NCI-H1105 (cell line): ENCODE measurements around the gene CLK4.
"Not testable (repeated sequence)": the region's sequence is repeated elsewhere in the genome, so short reads cannot be mapped to it uniquely, and the experiment has no call there.

ENCODE experiments used
- DNase-seq: peaks from one replicate; lab custom pipeline; 2025; lab: John Stamatoyannopoulos, UW

CLK4 gene

DNA sequence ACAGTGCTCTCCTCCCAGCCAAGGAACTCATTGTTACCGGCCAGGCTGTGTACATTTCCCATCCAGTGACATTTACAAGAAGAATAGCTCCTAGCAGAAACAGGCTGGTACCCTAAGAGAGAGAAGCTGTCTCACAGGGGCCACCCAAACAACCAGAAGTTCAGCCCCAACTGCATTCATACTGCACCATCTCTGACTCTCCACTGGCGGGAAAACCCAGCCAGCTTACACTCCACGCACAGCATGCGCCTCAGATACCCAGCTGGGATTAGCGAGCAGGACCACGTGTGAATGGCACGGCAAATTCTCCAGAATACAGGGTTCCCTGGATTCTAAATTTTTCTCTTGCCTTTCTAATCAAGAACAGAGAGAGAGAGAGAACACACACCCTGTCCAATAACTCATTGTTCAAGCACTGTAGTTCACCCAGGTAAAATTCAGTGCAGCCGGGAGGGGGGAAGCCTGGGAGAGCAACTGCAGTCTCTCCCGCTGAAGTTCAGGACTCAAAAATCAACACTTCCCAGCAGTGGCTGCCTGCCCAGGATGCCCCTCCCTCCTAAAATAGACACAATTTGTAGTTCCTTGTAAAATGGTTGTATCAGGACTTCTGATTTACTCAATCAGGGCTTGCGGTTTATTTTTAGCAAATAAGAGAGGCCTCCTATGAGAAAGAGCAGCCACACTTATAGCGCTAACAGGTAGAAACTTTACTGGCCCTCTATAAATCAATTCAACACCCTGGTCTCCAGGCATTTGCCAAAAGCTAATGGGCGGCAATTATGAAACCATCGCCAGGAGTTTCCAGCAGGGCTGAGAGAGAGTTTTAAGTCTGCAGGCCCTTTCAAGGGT is 38.9 kb downstream of the CLK4 start:
- no peak for DNase-seq

DNA sequence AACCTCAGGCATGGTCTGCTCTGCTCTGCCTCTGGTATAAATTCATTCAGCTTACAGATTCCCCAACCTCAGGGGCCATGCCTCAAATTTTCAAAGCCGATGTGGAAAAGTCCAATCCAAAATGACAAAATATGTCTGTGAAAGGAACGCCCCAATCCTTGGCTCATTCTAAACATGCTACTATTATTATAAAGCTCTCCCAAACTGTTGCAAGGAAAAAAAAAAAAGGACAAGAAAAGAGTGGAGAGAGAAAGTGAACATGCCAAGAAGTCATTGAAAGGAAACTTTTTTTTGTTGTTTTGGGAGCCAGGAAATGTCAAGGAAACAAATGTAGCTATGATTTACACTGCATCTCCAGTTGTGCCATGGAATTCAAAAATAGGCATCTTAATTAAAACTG is 40.5 kb downstream of the CLK4 start:
- DNase-seq, result no peak

DNA sequence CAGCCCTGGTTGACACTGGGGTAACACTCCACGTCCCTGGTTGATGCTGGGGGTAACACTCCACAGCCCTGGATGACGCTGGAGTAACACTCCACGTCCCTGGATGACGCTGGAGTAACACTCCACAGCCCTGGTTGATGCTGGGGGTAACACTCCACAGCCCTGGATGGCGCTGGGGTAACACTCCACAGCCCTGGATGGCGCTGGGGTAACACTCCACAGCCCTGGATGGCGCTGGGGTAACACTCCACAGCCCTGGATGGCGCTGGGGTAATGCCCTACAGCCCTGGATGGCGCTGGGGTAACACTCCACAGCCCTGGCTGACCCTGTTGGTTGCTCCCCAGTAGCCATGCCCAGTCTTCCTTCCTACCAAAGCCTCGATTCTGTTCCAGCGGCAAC is 41.4 kb downstream of the CLK4 start:
- not testable (repeated sequence) for DNase-seq

DNA sequence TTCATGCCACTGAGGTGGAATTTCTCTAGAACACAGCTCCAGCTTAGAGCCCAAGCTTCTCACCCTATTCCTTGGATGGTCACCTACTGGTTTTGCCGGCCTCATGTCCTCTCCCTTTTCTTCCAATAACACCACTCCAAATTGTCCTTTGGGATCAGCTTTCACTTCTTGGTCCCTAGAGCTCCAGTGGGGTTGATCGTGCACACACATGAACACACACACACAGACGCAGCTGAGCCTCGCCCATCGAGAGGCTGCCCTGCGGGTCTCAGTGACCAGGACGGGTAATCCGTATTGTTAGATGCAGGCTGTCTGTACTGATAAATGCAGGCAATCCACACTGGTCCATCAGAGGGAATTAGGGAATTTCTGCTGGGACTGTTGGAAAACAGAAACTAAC is 43.6 kb downstream of the CLK4 start:
- DNase-seq, result no peak

DNA sequence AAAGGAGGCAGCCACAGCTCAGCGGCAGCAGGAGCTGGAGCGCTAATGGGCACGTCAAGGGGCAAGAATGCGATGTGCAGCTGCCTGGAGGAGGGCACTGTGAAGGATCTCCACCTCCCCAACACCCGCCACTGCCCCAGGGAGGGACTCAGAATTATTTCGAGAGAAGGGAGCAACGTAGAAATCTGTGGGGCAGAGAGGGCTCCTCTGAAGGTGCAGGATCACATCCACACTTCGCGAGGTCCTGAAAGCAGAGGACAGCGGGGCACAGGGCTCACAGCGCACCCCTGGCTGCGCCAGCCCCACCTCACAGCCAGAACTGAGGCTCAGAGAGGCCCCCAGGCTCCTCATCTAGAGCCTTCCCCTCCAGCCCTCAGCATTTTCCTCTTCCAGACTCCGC is 44.6 kb downstream of the CLK4 start:
- DNase-seq, result no peak

DNA sequence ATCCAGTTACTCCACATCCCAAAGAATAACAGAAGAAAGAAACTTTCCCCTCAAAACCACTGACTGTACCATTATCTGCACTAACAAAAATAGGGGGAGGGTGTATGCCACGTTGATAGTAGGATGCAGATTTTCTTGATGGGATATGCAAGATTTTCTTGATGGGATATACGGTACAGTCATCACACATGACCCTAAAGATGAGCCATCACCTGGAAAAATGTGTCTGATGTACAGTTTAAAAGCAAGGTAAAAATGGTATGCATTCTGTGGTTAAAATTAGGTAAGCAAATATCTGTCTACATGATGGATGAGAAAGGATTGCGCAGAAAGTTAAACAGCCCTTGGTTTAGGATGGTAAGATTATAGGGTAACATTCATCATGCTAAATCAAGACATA is 45.2 kb downstream of the CLK4 start:
- no peak for DNase-seq

DNA sequence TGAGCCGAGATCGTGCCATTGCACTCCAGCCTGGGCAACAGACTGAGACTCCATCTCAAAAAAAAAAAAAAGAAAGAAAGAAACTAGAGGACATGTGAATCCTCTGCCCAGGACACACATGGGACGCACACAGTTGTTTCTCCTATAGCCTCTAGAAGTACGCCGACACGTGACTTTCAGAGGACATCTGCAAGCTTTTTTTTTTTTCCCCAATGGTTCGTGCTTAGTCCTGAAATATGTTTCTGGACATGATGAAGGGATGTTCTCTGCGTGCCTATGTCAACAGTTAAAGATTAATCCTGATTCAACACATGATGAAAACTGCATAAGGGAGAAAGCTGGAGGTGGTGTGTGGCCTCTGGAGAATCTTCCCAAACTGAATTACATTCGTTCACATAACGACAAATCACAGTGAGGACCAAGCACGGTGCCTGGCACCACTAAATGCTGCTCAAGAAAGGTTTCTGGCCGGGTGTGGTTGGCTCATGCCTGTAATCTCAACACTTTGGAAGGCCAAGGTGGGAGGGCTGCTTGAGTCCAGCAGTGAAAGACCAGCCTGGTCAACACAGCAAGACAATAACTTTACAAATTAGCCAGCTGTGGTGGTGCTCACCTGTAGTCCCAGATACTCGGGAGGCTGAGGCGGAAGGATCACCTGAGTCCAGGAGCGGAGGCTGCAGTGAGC is 46.4 kb downstream of the CLK4 start:
- DNase-seq, result no peak

DNA sequence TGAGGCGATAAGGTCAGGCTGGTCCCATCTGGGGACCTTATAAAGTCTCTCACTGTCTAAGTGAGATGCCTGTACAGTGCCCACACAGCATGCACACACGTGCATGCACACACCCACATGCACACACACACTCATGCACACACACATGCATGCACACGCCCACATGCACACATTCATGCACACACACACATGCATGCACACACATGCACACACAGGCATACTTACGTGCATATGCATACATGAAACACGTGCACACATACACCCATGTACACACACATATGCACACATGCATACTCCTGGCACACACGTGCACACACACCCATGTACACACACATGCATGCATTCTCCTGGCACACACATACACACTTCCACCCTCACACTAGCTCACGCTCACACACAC is 48.9 kb downstream of the CLK4 start:
- DNase-seq, result no peak

DNA sequence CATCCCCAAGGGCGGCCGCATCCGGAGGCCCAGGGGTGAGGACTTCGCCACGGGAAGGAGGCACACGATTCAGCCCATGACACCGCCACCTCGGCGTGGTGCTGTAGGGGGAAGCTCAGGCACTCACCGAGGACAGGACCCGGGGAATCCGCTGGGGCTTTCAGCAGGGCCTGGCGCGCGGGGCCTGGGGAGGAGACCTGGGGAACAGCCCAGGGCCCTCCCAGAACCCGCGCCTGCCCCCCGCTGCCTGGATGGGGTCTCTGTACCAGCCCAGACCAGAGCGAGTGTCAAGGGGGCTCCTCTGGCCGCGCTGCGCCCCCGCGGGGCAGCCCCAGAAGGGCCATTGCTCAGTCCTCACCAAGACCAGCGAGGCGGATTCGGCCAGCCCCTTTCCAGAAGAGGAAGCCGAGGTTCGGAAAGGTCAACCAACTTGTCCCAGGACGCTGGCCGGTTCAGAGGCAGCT is 49.4 kb downstream of the CLK4 start:
- DNase-seq, result no peak

DNA sequence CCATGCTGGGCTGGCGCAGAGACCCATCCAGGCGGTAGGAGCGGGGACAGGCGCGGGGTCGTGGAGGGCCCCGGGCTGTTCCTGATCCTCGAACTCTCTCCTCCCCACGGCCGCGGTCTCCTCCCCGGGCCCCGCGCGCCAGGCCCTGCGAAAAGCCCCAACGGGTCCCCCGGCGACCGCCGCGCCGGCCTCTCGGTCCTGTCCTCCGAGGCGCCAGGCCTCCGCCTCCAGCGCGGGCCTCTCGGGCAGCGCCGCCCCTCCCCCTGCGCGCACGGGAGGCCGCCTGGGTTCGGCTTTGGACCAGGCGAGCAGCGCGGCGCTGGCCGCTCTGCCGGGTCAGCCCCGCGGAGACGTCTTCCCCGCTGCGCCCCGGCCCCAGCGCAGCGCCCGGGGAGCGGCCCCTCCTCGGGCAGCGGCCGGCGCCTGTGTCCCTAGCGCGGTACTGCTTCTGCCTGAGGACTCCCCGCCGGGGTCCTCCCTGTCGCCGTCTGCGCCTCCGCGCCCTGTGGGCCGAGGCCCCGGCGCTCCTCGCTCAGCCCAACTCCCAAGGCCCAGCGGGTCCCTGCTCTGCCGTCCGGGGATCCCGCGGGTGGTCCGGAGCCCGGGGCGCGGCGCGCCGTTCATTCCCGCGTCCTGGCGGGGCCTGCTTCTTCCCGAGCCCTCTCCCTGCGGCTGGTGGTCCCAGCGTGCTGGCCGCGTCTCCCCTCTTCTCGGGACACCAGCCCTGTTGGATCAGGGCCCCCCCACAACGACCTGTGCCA is 50.1 kb downstream of the CLK4 start:
- no peak for DNase-seq

DNA sequence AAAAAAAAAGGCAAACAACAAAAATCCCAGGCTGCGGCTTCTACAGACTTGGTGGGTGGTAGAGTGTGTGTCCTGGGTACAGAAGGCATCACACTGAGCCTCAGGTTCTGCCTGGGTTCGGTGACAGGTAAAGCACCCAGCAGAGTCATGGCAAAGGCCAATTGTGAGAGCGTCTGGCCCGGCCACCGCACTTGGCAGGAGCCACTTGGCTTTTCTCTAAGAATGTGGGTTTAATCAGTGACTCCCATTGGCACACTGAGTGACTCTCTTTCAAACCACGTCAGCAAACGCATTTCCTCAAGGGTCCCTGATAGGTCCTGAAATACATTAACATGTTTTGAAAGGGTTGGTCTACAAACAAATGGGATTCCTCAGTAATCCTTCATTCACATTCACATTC is 53.6 kb downstream of the CLK4 start:
- DNase-seq, result no peak

DNA sequence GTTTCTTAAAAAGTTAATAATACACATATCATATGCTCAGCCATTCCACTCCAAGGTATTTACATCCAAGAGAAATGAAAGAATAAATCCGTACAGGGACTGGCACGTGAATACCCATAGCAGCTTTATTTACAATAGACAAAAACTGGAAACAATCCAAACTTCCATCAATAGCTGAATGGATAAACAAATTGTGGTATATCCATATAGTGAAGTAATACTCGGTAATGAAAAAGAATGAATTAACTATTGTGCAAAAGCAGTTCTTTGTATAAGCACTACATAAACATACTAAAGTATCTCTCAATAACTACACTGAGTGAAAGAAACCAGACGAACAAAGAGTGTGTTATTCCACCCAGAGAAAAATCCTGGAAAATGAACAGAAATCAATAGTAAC is 54.2 kb downstream of the CLK4 start:
- no peak for DNase-seq

DNA sequence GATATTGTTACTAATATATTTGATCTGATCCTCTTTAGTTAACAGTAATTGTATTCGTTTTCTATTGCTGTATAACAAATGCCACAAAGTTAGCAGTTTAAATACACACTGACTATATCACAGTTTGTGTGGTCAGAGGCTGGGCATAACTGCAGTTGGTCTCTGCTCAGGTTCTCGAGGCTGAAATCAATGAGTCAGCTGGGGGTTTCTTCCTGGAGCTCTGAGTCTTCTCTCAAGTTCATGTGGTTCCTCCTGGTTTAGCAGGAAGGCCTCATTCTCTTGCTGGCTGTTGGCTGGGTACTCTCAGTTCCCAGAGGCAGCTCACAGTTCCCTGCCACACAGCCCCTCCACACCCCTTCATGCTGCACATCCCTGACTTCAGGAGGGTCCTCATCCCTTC is 57.4 kb downstream of the CLK4 start:
- no peak for DNase-seq

DNA sequence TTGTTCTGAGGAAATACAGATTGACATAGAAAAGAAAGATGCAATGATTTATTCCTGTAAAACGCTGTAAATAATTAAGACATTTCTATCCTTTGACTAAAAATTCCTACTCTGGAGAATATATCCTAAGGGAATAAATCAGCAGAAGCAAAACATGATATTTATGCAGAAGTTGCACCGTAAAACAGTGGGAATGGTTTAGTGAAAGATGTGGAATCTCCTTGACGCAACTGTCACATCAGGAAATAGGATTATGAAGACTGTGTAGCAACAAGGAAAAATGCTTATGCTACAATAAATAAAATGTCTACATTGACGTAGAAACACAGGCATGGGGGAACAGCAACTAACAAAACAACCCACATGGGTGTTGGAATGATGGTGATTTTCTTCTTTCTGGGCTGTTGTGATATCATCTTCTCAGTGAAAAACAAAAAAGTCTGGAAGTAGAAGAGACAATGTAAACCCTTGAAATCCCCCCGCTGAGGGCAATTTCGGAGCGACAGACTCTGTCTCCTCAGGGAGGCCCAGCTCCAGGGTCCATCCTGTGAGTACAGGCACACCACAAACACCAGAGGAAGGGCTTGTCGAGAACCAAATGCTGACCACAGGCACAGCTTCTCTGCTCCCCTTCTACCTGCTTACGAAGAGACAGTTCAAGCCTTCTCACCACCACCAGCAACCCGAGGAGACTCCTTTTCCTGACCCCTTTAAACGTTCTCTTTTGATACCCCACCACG is 61.9 kb downstream of the CLK4 start:
- DNase-seq, result no peak

DNA sequence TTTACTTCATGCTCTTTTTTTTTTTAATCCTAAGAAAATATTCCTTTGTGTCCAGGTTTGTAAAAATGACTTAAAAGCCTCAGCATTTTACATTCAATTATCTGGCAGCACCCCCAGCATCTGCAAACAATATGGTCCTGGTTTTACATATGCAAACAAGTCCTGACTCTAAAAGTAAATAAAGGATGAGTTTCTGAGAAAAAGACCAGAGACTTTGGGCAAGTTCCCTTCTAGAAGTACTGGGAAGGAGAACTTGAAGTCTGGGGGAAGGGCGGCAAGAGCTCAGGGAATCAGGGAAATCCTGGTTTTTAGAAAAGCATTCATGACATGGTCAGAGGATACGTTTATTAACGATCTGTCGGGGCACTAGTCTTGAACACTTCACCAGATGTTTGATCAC is 62.5 kb downstream of the CLK4 start:
- DNase-seq, result no peak

DNA sequence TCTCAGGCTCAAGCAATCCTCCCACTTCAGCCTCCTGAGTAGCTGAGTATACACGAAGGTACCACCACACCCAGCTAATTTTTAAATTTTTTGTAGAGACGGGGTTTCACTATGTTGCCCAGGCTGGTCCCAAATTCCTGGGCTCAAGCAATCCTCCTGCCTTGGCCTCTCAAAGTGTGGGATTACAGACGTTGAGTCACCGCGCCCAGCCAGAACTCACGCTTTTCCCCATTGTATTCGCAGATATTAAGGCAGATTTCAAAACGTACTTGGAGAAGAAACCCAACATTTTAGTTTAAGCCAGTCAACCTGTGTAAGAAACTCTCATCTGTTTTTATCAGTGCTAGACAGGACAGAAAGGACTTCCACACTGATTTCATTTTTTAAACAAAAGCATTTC is 63.2 kb downstream of the CLK4 start:
- no peak for DNase-seq

DNA sequence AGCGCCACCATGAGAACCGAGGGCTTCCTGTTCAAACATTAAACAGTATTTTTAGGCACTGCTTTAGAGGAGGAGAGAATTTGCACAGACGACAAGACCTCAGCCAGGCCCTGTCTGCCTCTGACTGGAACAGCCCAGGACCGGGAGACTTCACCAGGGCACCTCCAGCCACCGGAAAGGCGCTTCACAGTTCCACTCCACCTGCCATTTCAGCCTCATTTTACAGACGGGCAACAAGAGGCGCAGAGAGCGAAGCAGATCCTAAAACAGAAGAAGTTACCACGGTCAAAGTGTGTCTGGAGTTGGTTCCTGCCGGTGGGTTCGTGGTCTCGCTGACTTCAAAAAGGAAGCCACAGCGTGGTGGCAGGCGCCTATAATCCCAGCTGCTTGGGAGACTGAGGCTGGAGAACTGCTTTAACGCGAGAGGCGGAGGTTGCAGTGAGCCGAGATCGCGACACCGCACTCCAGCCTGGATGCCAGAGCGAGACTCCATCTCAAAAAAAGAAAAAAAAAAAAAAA is 65.0 kb downstream of the CLK4 start:
- no peak for DNase-seq

DNA sequence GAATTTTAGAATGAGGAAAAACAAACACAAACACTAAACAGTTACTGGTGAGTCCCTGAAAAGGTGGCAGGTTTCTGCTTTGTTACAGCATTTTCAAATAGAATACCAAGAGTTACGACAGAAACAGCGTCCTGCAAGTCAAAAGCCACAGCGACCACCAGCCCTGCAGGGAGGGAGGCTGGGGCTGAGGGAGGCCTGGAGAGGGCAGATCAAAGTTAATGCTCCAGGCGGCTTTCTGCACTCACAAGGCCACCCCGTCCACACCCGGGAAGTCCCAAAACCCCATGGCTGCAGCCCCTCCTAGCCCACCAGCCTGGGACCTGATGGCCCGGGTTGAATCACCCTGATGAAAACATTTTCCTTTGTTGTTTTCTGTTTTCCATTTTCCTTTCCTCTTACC is 65.9 kb downstream of the CLK4 start:
- no peak for DNase-seq

DNA sequence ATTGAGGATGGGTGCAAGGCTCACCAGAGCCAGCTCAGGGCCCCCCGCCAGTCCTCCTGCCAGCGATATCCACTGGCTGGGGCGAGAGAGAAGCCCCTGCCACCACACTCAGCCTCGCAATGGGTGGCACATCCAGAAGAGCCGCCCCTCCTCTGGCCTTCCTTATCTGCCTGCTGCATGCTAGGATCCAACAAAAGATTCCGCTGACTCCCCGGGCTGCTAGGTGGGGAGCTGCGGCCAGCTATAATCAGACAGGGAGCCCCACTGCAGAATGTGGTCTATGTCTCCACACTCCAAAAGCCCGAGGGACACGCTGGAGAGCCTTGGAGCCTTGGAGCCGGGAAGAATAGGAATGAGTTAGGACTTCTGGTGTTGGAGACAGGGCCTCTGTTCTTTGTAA is 69.4 kb downstream of the CLK4 start:
- DNase-seq, result no peak

DNA sequence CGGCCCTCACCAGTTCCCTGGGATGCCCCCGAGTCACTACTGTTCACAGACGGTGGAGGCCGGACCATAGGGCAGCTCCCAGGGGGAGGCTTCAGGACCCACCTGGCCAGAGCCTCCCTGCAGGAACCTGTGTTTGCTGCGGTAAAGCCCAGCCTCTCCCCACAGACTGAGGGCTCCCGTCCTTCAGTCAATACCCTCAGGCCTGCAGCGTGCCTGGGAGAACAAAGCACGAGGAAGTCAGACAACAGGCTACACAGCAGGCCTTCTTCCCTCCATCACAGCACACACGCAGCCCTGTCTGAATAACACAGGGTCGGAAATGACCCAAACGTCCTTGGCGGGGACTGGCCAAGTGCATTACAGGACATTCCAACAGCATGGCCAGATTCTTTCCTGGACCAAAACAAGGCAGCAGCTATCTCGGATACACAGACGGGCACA is 71.1 kb downstream of the CLK4 start:
- DNase-seq, result no peak

DNA sequence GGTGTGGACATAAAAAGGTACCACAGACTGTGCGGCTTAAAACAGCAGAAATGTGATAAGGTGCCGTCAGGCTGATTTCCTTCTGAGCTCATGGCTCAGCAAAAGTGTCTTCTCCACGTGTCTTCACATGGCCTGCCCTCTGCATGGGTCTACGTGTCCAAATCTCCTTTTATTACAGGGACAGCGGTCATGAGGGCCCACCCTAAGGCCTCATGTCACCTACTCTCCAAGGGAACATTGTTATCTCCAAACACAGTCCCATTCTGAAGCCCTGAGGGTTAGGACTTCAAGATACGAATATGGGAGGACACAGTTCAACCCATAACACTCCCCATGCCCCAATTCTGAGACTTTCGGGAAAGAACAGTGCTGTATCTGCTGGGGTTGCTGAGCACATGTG is 71.8 kb downstream of the CLK4 start:
- DNase-seq, result no peak

DNA sequence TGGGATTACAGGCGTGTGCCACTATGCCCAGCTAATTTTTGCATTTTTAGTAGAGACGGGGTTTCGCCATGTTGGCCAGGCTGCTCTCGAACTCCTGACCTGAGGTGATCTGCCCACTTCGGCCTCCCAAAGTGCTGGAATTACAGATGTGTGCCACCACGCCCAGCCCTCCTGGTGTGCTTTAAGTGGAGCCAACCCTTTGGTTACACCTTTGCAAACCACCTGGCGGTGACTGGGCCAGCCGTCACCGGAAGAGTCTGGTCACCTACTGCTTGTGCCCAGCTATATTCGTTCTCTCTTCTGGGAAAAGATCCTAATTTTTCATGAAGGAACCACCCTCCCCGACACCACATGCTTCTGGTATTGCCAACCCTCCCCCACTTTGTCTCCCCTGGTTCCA is 72.5 kb downstream of the CLK4 start:
- no peak for DNase-seq
